IPS-18a (cell line): Measurements from ENCODE around the gene TBC1D22B.
A peak's percentile ranks its signal among the peaks of the same experiment; 100 is the strongest.

Experiments
- H3K27ac ChIP-seq: one replicate; pipeline ENCODE4 v1.5.1; 2013; ENCODE audit warnings: low read length
- H3K27me3 ChIP-seq: one replicate; pipeline ENCODE4 v1.6.1; 2013; ENCODE audit warnings: mild to moderate bottlenecking, low read length; ENCODE audit not compliant: control insufficient read depth, insufficient read depth
- H3K36me3 ChIP-seq: one replicate; pipeline ENCODE4 v1.6.1; 2013; ENCODE audit warnings: low read depth, low read length; ENCODE audit not compliant: control insufficient read depth
- H3K4me1 ChIP-seq: one replicate; pipeline ENCODE4 v1.6.1; 2013; ENCODE audit warnings: low read depth, low read length; ENCODE audit not compliant: control insufficient read depth
- H3K4me3 ChIP-seq: one replicate; pipeline ENCODE4 v1.5.1; 2013; ENCODE audit warnings: low read length
- H3K9ac ChIP-seq: one replicate; pipeline ENCODE4 v1.6.1; 2013; ENCODE audit warnings: mild to moderate bottlenecking, low read length, moderate library complexity
- H3K9me3 ChIP-seq: one replicate; pipeline ENCODE4 v1.6.1; 2013; ENCODE audit warnings: low read depth, low read length; ENCODE audit not compliant: control insufficient read depth

The TBC1D22B gene

GRCh38 chr6:37258405-37259105 lies 983 bp downstream of the TBC1D22B start:
- H3K4me1 ChIP-seq: no peaks in the 10 kb centered on the region
- H3K9me3 ChIP-seq: no peaks in the 10 kb centered on the region
- peak overlapping the region; percentile 94 for H3K4me3 ChIP-seq
- H3K9ac ChIP-seq: peak overlapping the region; percentile 92
- H3K36me3 ChIP-seq: no peaks in the 10 kb centered on the region
- no peaks in the 10 kb centered on the region for H3K27me3 ChIP-seq
- peak overlapping the region; percentile 90 for H3K27ac ChIP-seq

- no peaks in the 10 kb centered on the region for H3K9me3 ChIP-seq
- no peak overlapping the region for H3K9ac ChIP-seq
- no peaks in the 10 kb centered on the region for H3K36me3 ChIP-seq
- no peaks in the 10 kb centered on the region for H3K4me1 ChIP-seq
- peak overlapping the region; percentile 94 for H3K4me3 ChIP-seq
- H3K27ac ChIP-seq: no peak overlapping the region
- no peaks in the 10 kb centered on the region for H3K27me3 ChIP-seq
Measured at GRCh38 chr6:37259191-37259590, 1.6 kb downstream of the TBC1D22B start.

- H3K27me3 ChIP-seq: no peaks in the 10 kb centered on the region
- no peaks in the 10 kb centered on the region for H3K36me3 ChIP-seq
- no peaks in the 10 kb centered on the region for H3K9me3 ChIP-seq
- no peak overlapping the region for H3K9ac ChIP-seq
- H3K4me1 ChIP-seq: peaks cover 4% of the 10 kb centered on the region
- no peak overlapping the region for H3K4me3 ChIP-seq
- H3K27ac ChIP-seq: no peak overlapping the region
Measured at GRCh38 chr6:37260040-37260439, 2.5 kb downstream of the TBC1D22B start.

GRCh38 chr6:37260444-37260843 lies 2.9 kb downstream of the TBC1D22B start:
- H3K4me1 ChIP-seq: peaks cover 9% of the 10 kb centered on the region
- no peaks in the 10 kb centered on the region for H3K27me3 ChIP-seq
- no peaks in the 10 kb centered on the region for H3K36me3 ChIP-seq
- H3K9me3 ChIP-seq: no peaks in the 10 kb centered on the region
- H3K27ac ChIP-seq: no peak overlapping the region
- H3K4me3 ChIP-seq: no peak overlapping the region
- no peak overlapping the region for H3K9ac ChIP-seq

- no peaks in the 10 kb centered on the region for H3K9me3 ChIP-seq
- H3K9ac ChIP-seq: no peak overlapping the region
- no peak overlapping the region for H3K27ac ChIP-seq
- H3K4me3 ChIP-seq: no peak overlapping the region
- peaks cover 16% of the 10 kb centered on the region for H3K4me1 ChIP-seq
- no peaks in the 10 kb centered on the region for H3K27me3 ChIP-seq
- no peaks in the 10 kb centered on the region for H3K36me3 ChIP-seq
Measured at GRCh38 chr6:37261198-37261597, 3.6 kb downstream of the TBC1D22B start.

GRCh38 chr6:37262446-37263026 lies 5.0 kb downstream of the TBC1D22B start:
- Histone ChIP-seq H3K4me1 (peaks cover 18% of the 10 kb centered on the region), H3K9me3 (no peaks in the 10 kb centered on the region), H3K36me3 (no peaks in the 10 kb centered on the region), H3K4me3 (no peak overlapping the region), H3K27ac (no peak overlapping the region), H3K9ac (no peak overlapping the region), H3K27me3 (no peaks in the 10 kb centered on the region)

GRCh38 chr6:37265001-37265400 lies 7.4 kb downstream of the TBC1D22B start:
- H3K4me1 ChIP-seq: peaks cover 23% of the 10 kb centered on the region
- no peaks in the 10 kb centered on the region for H3K27me3 ChIP-seq
- no peak overlapping the region for H3K4me3 ChIP-seq
- peak overlapping the region; percentile 2 for H3K27ac ChIP-seq
- no peak overlapping the region for H3K9ac ChIP-seq
- no peaks in the 10 kb centered on the region for H3K9me3 ChIP-seq
- peaks cover 5% of the 10 kb centered on the region for H3K36me3 ChIP-seq

- peak overlapping the region; percentile 45 for H3K27ac ChIP-seq
Measured at GRCh38 chr6:37265860-37266259, 8.3 kb downstream of the TBC1D22B start.

GRCh38 chr6:37269105-37269504 lies 11.5 kb downstream of the TBC1D22B start:
- H3K27me3 ChIP-seq: no peaks in the 10 kb centered on the region
- no peaks in the 10 kb centered on the region for H3K9me3 ChIP-seq
- H3K27ac ChIP-seq: no peak overlapping the region
- no peak overlapping the region for H3K4me3 ChIP-seq
- peaks cover 23% of the 10 kb centered on the region for H3K4me1 ChIP-seq
- H3K36me3 ChIP-seq: peaks cover 5% of the 10 kb centered on the region
- no peak overlapping the region for H3K9ac ChIP-seq

More at GRCh38 chr6:37265860-37266259, 8.3 kb downstream of the TBC1D22B start:
- H3K27me3 ChIP-seq: no peaks in the 10 kb centered on the region
- H3K36me3 ChIP-seq: peaks cover 5% of the 10 kb centered on the region
- no peak overlapping the region for H3K4me3 ChIP-seq
- H3K9ac ChIP-seq: no peak overlapping the region
- H3K9me3 ChIP-seq: no peaks in the 10 kb centered on the region
- H3K4me1 ChIP-seq: peaks cover 23% of the 10 kb centered on the region

GRCh38 chr6:37272834-37273566 lies 15.4 kb downstream of the TBC1D22B start:
- Histone ChIP-seq H3K9me3 (no peaks in the 10 kb centered on the region), H3K36me3 (peaks cover 5% of the 10 kb centered on the region), H3K4me1 (no peaks in the 10 kb centered on the region), H3K4me3 (no peak overlapping the region), H3K27ac (no peak overlapping the region), H3K9ac (no peak overlapping the region), H3K27me3 (no peaks in the 10 kb centered on the region)

GRCh38 chr6:37273690-37274089 lies 16.1 kb downstream of the TBC1D22B start:
- Histone ChIP-seq H3K4me1 (no peaks in the 10 kb centered on the region), H3K9ac (no peak overlapping the region), H3K36me3 (peaks cover 5% of the 10 kb centered on the region), H3K27ac (no peak overlapping the region), H3K27me3 (no peaks in the 10 kb centered on the region), H3K9me3 (no peaks in the 10 kb centered on the region), H3K4me3 (no peak overlapping the region)
